Measurements from ENCODE around the gene EPGN. TPM values are rescaled to one million over a fixed set of nuclear protein-coding genes. Genes with fewer than 3 reads are reported as not detected.

The EPGN gene
- 0.13 and 3.4 TPM in 2 replicates for total RNA-seq

GRCh38 chr4:74308215-74308614, at the start of gene EPGN:
TSS of gene EPGN (plus strand) at chr4:74308470. CDS start at chr4:74308534, 64 bp downstream.

GRCh38 chr4:74364652-74365491, 56.6 kb downstream of the EPGN start, which contains the start of gene EREG:
TSS of gene EREG (plus strand) at chr4:74365145. CDS start at chr4:74365309, 164 bp downstream.

Other genes starting within 250 kb of the EPGN start
- gene CXCL2, start 209.3 kb upstream of the EPGN start, total RNA-seq = 0.39 and 2.4 TPM in 2 replicates
- 14.9 and 16.9 TPM in 2 replicates for gene MTHFD2L, start 150.4 kb upstream of the EPGN start, total RNA-seq
- gene EREG, start 56.7 kb downstream of the EPGN start, total RNA-seq = under 0.01 and 0.22 TPM in 2 replicates
- not detected in 2 replicates for gene AREG, start 136.7 kb downstream of the EPGN start, total RNA-seq